ENCODE measurements around the gene C7orf33.

Gene C7orf33

DNA sequence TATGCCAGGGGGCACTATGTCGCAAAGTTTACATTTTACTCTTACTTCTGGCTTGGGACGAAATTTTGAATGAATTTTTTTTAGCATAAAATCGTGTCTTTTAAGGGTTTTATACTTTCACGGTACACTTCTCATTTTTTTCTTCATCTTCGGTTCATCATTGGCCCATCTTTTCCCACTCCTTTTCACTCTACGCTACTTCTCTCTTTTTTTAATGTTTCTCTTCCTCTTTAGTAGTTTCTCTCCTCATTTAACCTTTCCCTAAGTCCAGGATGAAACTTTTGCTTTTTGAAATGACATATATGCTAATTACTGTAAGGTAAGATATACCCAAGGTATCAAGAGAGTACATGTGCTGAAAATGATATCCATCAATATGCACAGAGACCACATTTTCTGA, 39.5 kb downstream of the C7orf33 start:
- TF ChIP-seq POLR2A (IDR thresholded peaks at IDR 0.05; ENCODE audit: low read depth, low read length), result no peak
- DNase-seq (ENCODE audit: insufficient read length, low spot score) (no peak), FAIRE-seq (no peak)

DNA sequence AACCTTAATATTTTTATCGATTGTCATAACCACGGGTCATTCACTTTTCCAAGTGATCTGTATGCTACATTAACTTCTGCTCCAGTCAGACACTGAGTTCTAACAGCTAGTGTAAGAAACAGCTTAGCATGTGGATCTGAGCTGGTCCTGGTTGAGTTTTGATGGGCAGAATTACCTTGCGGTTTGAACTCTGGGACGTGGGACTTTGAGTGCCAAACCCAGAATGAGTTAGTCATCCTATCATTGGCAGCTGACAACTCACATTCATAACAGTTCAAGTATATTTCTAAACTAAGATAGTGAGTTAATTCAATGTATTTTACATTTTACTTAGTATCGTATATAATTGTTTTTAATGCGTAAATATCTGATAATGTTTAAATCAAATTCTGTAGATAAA, 43.2 kb downstream of the C7orf33 start:
- no peak for DNase-seq (ENCODE audit: insufficient read length, low spot score)
- FAIRE-seq, result no peak
- TF ChIP-seq POLR2A (IDR thresholded peaks at IDR 0.05; ENCODE audit: low read depth, low read length), result no peak

DNA sequence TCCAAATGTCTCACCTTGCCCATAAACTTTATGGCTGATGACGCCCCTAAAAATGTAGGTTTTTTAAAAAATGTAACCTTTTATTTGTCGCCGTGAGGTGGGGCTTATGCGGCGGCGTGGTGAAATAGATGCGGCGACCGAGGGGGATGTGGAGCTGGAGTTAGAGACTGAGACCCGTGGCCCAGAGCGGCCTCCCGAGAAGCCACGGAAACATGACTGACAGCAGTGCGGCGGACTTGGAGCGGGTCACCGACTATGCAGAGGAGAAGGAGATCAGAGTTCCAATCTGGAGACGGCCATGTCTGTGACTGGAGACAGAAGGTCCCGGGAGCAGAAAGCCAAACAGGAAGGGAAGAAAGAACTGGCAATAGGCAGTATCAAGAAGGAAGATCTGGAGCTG, 46.5 kb downstream of the C7orf33 start:
- no peak for DNase-seq (ENCODE audit: insufficient read length, low spot score)

DNA sequence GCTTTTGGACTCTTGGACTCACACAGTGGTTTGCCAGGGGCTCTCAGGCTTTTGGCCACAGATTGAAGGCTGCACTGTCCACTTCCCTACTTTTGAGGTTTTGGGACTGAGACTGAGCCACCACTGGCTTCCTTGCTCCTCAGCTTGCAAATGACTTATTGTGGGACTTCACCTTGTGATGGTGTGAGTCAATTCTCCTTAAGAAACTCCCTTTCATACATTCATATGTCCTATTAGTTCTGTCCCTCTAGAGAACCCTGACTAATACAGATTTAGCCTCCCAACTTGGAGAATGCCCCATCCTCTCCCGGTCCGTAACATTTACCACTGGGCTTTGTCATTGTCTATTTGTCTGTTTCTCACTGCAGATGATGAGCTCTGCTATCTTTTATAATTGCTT, 55.3 kb downstream of the C7orf33 start:
- no peak for TF ChIP-seq POLR2A (IDR thresholded peaks at IDR 0.05; ENCODE audit: low read depth, low read length)
- DNase-seq (ENCODE audit: insufficient read length, low spot score) (no peak), FAIRE-seq (no peak)

More for the DNA sequence above, 46.5 kb downstream of the C7orf33 start:
- TF ChIP-seq POLR2A (IDR thresholded peaks at IDR 0.05; ENCODE audit: low read depth, low read length), result no peak
- no peak for FAIRE-seq

DNA sequence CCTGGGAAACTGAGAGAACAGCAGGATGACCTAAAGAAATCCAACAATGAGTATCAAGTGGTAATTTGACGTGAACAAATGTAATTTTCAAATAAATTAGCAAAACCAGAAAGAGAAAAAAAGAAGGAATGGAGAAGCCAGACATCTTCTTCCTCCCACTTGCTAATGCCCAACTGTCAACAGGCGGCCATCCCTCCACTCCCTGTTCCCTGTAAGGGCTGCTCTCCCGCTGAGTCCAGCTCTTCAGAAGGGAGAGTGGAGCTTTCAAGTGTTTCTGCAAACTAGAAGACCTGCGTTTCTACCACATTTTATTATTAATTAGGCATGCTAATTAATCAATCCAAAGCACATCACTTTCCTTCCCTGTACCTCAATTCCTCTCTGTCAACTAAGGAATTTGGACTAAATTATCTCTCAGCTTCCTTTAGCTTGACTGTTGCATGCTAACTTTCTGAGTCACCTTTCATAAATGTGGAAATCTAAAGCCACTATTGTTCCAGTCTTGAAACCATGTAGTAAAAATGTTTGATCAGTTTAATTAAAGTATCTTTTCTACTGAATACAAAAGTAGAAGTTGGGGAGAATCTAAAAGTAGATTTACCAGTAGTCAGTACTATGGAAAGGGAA, 59.8 kb downstream of the C7orf33 start:
- no peak for TF ChIP-seq POLR2A (IDR thresholded peaks at IDR 0.05; ENCODE audit: low read depth, low read length)
- FAIRE-seq, result peak; percentile 48
- DNase-seq (ENCODE audit: insufficient read length, low spot score), result peak; percentile 40

DNA sequence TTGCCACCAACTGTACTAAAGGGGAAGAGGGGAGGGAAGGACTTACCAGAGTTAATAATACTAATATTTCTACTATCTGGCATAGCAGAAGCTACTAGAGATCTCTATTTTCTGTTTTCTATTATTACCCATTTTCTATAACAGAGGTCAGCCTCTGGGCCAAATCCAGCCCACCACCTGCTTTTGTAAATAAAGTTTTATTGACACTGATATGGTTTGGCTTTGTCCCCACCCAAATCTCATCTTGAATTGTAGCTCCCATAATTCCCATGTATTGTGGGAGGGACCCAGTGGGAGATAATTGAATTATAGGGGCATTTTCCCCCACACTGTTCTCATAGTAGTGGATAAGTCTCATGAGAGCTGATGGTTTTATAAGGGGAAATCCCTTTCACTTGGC, 62.2 kb downstream of the C7orf33 start:
- no peak for FAIRE-seq
- no peak for DNase-seq (ENCODE audit: insufficient read length, low spot score)
- TF ChIP-seq POLR2A (IDR thresholded peaks at IDR 0.05; ENCODE audit: low read depth, low read length), result no peak

DNA sequence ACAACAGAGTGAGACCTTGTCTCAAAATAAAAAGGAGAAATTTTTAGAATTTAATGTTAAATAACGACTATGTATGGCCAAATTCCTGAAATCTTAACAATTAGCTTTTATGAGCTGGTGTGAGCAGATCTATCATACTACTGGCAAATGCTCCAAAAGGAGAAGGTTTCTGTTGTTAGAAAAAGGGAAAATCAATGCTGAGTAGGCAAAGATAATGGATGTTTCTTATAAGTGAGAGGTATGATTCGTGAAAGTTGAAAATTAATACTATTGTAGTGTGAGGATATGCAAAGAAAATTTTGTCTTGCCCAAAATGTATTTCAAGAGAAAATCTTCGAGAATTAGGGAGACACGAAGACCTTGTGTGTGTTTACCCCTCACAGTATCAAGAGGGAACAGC, 67.4 kb downstream of the C7orf33 start:
- TF ChIP-seq POLR2A (IDR thresholded peaks at IDR 0.05; ENCODE audit: low read depth, low read length), result no peak
- FAIRE-seq (no peak), DNase-seq (ENCODE audit: insufficient read length, low spot score) (no peak)

DNA sequence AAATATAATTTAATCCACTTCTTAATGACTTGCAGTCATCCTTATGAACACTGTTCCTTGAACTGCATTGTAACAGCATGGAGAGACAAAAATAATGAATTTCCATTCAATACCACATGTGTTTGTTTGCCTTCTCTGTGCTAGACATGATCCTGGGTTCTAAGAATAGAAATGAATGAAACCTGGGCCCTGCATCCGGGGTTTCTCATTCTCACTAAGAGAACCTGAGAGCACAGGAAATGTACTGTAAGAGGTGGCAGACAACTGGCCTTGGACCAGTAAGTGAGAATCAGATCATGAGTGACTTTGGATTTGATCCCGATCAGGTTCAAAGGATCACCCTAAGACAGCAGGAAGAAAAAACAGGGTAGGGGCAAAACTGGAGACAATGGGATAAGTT, 70.9 kb downstream of the C7orf33 start:
- TF ChIP-seq POLR2A (IDR thresholded peaks at IDR 0.05; ENCODE audit: low read depth, low read length), result no peak
- DNase-seq (ENCODE audit: insufficient read length, low spot score) (no peak), FAIRE-seq (no peak)

DNA sequence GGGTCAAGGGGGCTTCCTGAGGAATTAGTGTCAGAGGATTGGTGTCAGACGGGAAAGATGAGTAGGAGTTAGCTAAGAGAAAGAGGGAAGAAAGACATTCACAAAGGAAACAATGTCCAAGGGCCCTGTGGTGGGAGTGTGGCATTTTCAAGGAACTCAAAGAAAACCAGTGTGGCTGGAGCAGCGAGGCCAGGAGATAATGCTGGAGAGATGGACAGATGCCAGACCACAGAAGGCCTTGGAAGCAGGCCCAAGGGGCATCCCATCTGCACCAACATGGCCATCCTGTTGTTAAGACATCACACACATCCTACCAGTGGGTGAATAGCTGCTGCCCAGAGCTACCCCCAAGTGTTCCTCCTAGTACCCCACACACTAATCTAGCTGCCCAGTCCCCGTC, 72.1 kb downstream of the C7orf33 start:
- no peak for TF ChIP-seq POLR2A (IDR thresholded peaks at IDR 0.05; ENCODE audit: low read depth, low read length)
- DNase-seq (ENCODE audit: insufficient read length, low spot score), result no peak
- FAIRE-seq, result no peak

DNA sequence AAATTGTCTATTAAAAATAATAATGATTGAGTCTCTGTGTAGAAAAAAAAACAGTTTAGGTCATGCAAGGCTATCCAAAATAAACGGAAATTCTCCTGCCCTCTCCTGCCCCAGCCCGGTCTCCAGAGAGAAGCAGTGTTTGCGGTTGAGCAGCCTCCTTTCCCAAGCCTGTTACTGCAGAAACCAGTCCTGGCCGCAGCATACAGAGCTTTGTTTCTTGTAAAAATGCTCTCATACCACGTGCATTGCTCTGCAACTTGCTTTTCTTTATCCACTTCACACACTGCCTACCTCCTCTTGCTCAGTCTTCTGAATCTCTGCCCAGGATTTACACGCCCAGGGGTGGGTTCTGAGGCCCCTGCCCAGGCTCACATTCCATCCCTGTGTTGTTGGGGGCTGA, 73.8 kb downstream of the C7orf33 start:
- no peak for TF ChIP-seq POLR2A (IDR thresholded peaks at IDR 0.05; ENCODE audit: low read depth, low read length)
- FAIRE-seq (no peak), DNase-seq (ENCODE audit: insufficient read length, low spot score) (no peak)

DNA sequence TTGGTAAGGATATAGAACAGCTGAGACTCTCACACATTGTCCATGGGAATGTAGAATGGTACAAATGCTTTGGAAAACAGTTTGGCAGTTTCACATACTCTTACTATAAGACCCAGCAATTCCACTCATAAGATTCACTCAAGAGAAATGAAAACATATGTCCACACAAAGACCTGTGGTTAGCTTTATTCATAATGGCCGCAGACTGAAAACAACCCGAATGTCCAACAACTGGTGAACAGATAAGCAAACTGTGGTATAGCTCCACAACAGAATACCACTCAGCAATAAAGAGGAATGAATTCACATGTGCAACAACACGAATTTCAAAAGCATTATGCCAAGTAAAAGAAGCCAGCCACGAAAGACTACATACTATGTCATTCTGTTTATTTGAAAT, 74.7 kb downstream of the C7orf33 start:
- TF ChIP-seq POLR2A (IDR thresholded peaks at IDR 0.05; ENCODE audit: low read depth, low read length), result no peak
- no peak for DNase-seq (ENCODE audit: insufficient read length, low spot score)
- no peak for FAIRE-seq
